HCT116 (cell line): ENCODE data around the gene PIAS2.

Source experiments
- ATF3 ChIP-seq: IDR thresholded peaks from 2 replicates; pipeline ENCODE4 v1.6.1; 2012
- EZH2phosphoT487 ChIP-seq: fragments of 200-600 bp; IDR thresholded peaks from 2 replicates; pipeline ENCODE4 v1.6.1; 2018; ENCODE audit warnings: antibody characterized with exemption, borderline replicate concordance
- POLR2AphosphoS5 ChIP-seq: IDR thresholded peaks from 2 replicates; pipeline ENCODE4 v1.6.1; 2011; ENCODE audit warnings: mild to moderate bottlenecking, low read depth, low read length, moderate library complexity
- TF ChIP-seq, protein P1 (sequence below), 3 experiments: fragments of 200-600 bp in 1 of 3; sonication (generic) in 1 of 3; IDR thresholded peaks in 2 of 3; conservative IDR thresholded peaks in 1 of 3; 2 replicates each; pipeline ENCODE4 v1.5.1; 2012 to 2017; ENCODE audit warnings: low read depth in 2 of 3, low read length in 2 of 3, antibody characterized with exemption in 1 of 3, borderline replicate concordance in 1 of 3, control low read depth in 1 of 3, mild to moderate bottlenecking in 1 of 3, mixed read lengths in 1 of 3, mixed run types in 1 of 3, moderate library complexity in 1 of 3; ENCODE audit not compliant: insufficient read depth in 1 of 3

DNA sequence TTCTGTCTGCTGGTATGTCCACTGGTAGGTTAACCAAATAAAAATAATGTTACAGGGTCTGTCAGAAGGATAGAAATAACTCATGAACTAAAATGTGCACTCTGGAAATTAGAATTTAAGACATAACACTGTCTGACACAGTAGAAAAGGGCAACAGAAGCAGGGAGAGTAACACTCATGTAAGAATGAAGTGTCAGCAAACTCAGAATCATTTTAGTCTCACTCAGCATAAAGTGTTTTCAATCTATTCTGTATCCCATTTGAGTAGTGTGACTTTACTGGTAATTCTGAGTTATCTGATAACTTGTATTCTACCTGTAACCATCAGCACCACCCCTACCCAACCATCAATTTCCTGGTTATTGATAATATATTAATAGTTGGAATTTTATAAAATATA is 68.3 kb downstream of the PIAS2 start:
- TF ChIP-seq EZH2phosphoT487: no peak
- TF ChIP-seq POLR2AphosphoS5: no peak
- TF ChIP-seq, protein P1, sequence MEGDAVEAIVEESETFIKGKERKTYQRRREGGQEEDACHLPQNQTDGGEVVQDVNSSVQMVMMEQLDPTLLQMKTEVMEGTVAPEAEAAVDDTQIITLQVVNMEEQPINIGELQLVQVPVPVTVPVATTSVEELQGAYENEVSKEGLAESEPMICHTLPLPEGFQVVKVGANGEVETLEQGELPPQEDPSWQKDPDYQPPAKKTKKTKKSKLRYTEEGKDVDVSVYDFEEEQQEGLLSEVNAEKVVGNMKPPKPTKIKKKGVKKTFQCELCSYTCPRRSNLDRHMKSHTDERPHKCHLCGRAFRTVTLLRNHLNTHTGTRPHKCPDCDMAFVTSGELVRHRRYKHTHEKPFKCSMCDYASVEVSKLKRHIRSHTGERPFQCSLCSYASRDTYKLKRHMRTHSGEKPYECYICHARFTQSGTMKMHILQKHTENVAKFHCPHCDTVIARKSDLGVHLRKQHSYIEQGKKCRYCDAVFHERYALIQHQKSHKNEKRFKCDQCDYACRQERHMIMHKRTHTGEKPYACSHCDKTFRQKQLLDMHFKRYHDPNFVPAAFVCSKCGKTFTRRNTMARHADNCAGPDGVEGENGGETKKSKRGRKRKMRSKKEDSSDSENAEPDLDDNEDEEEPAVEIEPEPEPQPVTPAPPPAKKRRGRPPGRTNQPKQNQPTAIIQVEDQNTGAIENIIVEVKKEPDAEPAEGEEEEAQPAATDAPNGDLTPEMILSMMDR (IDR thresholded peaks at IDR 0.05 in 2 of 3, conservative IDR thresholded peaks at IDR 0.05 in 1 of 3; ENCODE audit: borderline replicate concordance in 1 of 3, insufficient read depth in 1 of 3, low read depth in 2 of 3, low read length in 2 of 3): no peak
- TF ChIP-seq ATF3: no peak
